ENCODE measurements around the gene LY6G6F. TPM values are rescaled to one million over a fixed set of nuclear protein-coding genes. Genes with fewer than 3 reads are reported as not detected.
A peak's percentile ranks its signal among the peaks of the same experiment; 100 is the strongest.

LY6G6F gene
- total and polyA plus RNA-seq, 10 of the 15 experiments (the other 5 are each of a cell fraction or from before 2014, with no cell fraction given) = not detected

DNA sequence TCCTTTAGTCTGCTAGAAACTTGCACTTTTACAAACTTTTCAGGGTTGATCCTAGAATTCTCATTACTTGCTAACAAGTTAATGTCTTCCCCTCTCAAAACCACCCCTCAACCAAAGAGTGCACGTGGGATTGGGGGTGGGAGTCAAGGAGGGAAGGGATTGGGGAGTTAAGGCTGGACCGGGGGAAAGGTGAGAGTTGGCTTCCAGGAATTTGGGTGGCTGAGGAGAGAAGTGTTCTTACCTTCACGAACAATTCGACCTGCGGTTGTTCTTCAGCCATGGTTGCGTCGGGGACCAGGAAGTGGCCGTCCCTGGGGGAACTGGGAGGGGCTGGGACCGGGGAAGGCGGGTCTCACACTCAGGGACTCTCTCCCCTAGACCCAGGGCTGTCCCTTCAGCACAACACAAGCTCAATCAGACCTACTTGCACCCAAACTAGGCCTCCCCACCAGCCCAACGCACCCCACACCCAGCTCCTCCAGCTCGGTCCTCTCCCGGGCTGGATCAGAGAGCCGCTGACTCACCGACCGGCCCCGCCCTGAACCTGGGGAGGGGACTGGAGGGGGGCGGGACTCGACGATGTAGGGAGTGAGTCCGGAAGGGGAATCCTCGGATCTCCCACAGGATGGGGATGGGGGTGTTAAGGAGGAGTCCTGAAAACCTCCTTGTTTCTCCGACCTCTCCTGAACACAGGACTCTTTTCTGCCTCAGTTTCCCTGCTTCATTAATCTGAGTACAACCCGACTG lies 29.5 kb downstream of the LY6G6F start, which contains the start of gene CLIC1 (continued):
- TF ChIP-seq, protein P1, sequence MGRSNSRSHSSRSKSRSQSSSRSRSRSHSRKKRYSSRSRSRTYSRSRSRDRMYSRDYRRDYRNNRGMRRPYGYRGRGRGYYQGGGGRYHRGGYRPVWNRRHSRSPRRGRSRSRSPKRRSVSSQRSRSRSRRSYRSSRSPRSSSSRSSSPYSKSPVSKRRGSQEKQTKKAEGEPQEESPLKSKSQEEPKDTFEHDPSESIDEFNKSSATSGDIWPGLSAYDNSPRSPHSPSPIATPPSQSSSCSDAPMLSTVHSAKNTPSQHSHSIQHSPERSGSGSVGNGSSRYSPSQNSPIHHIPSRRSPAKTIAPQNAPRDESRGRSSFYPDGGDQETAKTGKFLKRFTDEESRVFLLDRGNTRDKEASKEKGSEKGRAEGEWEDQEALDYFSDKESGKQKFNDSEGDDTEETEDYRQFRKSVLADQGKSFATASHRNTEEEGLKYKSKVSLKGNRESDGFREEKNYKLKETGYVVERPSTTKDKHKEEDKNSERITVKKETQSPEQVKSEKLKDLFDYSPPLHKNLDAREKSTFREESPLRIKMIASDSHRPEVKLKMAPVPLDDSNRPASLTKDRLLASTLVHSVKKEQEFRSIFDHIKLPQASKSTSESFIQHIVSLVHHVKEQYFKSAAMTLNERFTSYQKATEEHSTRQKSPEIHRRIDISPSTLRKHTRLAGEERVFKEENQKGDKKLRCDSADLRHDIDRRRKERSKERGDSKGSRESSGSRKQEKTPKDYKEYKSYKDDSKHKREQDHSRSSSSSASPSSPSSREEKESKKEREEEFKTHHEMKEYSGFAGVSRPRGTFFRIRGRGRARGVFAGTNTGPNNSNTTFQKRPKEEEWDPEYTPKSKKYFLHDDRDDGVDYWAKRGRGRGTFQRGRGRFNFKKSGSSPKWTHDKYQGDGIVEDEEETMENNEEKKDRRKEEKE (IDR thresholded peaks at IDR 0.05) = no peak
- TF ChIP-seq, protein P2, sequence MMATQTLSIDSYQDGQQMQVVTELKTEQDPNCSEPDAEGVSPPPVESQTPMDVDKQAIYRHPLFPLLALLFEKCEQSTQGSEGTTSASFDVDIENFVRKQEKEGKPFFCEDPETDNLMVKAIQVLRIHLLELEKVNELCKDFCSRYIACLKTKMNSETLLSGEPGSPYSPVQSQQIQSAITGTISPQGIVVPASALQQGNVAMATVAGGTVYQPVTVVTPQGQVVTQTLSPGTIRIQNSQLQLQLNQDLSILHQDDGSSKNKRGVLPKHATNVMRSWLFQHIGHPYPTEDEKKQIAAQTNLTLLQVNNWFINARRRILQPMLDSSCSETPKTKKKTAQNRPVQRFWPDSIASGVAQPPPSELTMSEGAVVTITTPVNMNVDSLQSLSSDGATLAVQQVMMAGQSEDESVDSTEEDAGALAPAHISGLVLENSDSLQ (IDR thresholded peaks at IDR 0.05) = no peak
- no peak for TF ChIP-seq IRF4 (IDR thresholded peaks at IDR 0.05; ENCODE audit: low read depth, low read length)
- TF ChIP-seq, protein P3, sequence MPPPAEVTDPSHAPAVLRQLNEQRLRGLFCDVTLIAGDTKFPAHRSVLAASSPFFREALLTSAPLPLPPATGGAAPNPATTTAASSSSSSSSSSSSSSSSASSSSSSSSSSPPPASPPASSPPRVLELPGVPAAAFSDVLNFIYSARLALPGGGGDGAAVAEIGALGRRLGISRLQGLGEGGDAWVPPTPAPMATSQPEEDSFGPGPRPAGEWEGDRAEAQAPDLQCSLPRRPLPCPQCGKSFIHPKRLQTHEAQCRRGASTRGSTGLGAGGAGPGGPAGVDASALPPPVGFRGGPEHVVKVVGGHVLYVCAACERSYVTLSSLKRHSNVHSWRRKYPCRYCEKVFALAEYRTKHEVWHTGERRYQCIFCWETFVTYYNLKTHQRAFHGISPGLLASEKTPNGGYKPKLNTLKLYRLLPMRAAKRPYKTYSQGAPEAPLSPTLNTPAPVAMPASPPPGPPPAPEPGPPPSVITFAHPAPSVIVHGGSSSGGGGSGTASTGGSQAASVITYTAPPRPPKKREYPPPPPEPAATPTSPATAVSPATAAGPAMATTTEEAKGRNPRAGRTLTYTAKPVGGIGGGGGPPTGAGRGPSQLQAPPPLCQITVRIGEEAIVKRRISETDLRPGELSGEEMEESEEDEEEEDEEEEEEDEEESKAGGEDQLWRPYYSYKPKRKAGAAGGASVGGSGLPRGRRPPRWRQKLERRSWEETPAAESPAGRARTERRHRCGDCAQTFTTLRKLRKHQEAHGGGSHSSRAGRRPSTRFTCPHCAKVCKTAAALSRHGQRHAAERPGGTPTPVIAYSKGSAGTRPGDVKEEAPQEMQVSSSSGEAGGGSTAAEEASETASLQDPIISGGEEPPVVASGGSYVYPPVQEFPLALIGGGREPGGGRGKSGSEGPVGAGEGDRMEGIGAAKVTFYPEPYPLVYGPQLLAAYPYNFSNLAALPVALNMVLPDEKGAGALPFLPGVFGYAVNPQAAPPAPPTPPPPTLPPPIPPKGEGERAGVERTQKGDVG (CRISPR knock-in tag; IDR thresholded peaks at IDR 0.05) = no peak
- TF ChIP-seq SMAD5 (IDR thresholded peaks at IDR 0.05; ENCODE audit: low read depth) = peak; percentile 69
- no peak for TF ChIP-seq NR2C1 (IDR thresholded peaks at IDR 0.05)
- TF ChIP-seq, protein P4, sequence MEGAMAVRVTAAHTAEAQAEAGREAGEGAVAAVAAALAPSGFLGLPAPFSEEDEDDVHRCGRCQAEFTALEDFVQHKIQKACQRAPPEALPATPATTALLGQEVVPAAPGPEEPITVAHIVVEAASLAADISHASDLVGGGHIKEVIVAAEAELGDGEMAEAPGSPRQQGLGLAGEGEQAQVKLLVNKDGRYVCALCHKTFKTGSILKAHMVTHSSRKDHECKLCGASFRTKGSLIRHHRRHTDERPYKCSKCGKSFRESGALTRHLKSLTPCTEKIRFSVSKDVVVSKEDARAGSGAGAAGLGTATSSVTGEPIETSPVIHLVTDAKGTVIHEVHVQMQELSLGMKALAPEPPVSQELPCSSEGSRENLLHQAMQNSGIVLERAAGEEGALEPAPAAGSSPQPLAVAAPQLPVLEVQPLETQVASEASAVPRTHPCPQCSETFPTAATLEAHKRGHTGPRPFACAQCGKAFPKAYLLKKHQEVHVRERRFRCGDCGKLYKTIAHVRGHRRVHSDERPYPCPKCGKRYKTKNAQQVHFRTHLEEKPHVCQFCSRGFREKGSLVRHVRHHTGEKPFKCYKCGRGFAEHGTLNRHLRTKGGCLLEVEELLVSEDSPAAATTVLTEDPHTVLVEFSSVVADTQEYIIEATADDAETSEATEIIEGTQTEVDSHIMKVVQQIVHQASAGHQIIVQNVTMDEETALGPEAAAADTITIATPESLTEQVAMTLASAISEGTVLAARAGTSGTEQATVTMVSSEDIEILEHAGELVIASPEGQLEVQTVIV (IDR thresholded peaks at IDR 0.05; ENCODE audit: borderline replicate concordance, partially characterized antibody) = peak; percentile 82
- TF ChIP-seq SP1 (IDR thresholded peaks at IDR 0.05; ENCODE audit: low read depth, low read length) = peak; percentile 12
- TF ChIP-seq, protein P5, sequence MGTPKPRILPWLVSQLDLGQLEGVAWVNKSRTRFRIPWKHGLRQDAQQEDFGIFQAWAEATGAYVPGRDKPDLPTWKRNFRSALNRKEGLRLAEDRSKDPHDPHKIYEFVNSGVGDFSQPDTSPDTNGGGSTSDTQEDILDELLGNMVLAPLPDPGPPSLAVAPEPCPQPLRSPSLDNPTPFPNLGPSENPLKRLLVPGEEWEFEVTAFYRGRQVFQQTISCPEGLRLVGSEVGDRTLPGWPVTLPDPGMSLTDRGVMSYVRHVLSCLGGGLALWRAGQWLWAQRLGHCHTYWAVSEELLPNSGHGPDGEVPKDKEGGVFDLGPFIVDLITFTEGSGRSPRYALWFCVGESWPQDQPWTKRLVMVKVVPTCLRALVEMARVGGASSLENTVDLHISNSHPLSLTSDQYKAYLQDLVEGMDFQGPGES (IDR thresholded peaks at IDR 0.05) = no peak
- TF ChIP-seq, protein P6, sequence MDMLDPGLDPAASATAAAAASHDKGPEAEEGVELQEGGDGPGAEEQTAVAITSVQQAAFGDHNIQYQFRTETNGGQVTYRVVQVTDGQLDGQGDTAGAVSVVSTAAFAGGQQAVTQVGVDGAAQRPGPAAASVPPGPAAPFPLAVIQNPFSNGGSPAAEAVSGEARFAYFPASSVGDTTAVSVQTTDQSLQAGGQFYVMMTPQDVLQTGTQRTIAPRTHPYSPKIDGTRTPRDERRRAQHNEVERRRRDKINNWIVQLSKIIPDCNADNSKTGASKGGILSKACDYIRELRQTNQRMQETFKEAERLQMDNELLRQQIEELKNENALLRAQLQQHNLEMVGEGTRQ (IDR thresholded peaks at IDR 0.05; ENCODE audit: borderline replicate concordance, low read depth, low read length) = no peak
- TF ChIP-seq SIX5 (IDR thresholded peaks at IDR 0.05; ENCODE audit: low read depth, low read length, severe bottlenecking) = no peak
- no peak for TF ChIP-seq SUZ12 (IDR thresholded peaks at IDR 0.05; ENCODE audit: unreplicated experiment)
- peak; percentile 57 to 76 for TF ChIP-seq IKZF2 (IDR thresholded peaks at IDR 0.05)

All from GM12878 (cell line).